NCI-H524 (cell line): ENCODE results near the gene MYL6B.

Experiments used
- DNase-seq, 2 experiments: peaks; one replicate each; lab custom pipeline; 2025; lab: John Stamatoyannopoulos, UW

The MYL6B gene

GRCh38 chr12:56122637-56123036 is 29.8 kb upstream of the MYL6B start:
- no peak for DNase-seq

GRCh38 chr12:56124133-56124532 is 28.3 kb upstream of the MYL6B start:
- no peak for DNase-seq

- DNase-seq, result no peak
These were observed 25.6 kb upstream of the MYL6B start for GRCh38 chr12:56126732-56127239.

DNA sequence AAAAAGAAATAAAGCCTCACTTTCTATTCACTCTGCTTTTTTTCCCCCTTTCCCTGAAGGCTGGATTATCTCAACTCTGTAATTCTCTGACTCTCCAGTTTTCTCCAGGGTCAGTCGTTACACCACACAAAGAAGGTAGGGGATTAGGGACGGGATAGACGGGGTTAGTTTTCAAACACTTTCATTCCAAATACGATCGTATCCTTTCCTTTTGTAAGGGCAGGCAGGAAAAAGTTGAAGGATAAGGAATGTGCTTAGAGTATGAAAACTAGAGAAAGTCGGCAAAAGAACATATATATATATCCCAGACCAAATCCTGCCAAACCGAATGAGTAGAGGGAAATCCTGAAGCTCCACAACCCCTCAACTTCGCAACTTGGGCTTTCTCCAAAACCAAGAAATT is 24.9 kb upstream of the MYL6B start:
- DNase-seq, result no peak

DNA sequence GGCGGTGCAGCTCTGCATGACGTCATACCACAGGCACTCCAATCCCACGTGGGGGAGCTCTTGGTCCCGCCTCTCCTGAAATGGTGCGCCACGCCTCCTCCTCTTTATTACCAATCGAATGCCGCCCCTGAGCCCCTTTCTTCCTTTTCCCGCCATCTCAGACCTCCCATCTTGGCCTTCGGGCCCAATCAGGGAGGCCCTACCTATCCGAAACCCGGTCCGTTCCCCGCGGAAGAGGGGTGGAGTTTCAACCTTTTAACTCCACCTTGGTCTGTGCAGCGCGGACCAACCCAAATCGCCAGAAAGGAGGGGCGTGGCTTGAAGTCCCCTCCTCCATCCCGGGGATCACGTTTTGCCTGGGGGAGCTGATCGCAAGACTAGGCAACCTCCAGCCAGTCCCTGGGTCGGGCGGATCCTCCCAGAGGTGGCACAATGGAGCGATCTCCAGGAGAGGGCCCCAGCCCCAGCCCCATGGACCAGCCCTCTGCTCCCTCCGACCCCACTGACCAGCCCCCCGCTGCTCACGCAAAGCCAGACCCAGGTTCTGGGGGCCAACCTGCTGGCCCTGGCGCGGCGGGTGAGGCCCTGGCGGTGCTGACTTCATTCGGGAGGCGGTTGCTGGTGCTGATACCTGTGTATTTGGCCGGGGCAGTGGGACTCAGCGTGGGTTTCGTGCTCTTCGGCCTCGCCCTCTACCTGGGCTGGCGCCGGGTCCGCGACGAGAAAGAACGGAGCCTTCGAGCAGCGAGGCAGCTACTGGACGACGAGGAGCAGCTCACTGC is 24.3 kb upstream of the MYL6B start, which contains the start of gene ESYT1:
Gene ESYT1 (plus strand): TSS at position 380 of the 782 bp plus-strand sequence. CDS start 53 bp downstream, at position 433.
- DNase-seq, result peak; percentile 99 to 100

- peak in 1 of 2 experiments; percentile 26 for DNase-seq
These were observed 23.6 kb upstream of the MYL6B start for GRCh38 chr12:56128670-56129205.

DNA sequence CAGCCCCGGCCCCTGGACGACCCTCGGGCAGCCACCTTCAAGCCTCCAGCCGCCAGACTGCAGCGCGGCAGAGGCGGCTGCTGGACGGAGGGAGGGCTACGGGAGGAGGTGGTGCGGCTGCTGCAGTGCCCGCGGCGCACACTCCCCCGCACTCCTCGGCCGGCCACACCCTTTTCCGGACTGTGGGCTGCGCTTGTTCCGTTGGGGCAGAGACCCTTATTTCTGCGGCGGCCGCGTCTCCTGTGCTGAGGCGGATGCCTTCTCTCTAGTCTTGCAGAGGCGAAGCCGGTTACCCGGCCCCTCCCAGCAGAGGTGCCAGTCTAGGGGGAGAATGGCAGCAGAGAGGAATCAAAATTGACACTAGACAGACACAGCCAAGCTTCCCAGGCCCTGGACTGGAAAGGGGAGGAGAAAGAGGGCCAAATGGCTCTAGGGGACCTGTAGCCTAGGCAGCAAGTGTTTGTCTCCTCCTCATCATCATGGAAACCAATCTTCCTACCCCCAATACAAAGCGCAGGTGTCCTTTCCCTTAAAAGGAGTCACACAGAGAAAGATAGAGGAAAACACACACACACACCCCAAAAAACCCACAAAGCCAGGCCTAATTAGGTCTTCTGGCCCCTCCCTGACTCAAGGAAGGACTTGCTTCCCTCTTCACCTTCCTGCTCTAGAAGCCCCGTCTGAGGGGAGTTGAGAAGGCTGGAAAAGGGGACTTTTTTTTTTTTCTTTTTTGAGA is 23.0 kb upstream of the MYL6B start:
- DNase-seq, result peak in 1 of 2 experiments; percentile 31

DNA sequence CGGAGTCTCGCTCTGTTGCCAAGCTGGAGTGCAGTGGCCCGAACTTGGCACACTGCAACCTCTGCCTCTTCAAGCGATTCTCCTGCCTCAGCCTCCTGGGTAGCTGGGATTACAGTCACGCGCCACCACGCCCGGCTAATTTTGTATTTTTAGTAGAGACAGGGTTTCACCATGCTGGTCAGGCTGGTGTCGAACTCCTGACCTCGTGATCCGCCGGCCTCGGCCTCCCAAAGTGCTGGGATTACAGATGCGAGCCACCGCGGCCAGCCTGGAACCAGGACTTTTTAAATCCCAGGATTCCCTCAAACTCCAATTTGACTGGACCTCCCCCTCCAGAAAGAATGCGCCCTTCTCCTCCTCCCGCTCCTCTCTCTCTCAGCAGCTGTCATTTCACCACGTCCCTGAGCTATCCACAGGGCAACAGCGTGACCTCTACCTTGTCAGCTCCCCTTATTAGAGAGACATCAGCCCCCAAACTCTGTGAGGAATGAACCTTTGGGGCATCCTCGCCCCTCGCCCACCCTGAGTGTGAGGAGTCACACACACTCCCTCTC is 22.4 kb upstream of the MYL6B start:
- no peak for DNase-seq

DNA sequence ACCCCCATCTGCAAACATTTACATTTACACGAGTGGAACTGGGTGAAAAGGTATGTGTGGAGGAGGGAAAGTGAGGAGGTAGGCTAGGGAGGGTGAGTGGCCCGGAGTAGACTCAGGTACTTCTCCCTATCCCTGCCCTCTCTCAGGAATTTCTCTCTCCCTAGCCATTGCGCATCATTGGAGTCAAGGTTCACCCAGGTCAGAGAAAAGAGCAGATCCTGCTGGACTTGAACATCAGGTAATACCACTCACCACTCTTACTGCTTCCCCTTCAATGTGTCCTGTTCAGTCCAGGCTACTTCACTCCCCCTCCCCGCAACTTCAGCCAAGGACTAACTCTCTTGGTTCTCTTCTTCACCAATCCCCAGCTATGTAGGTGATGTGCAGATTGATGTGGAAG is 21.5 kb upstream of the MYL6B start:
- no peak for DNase-seq

GRCh38 chr12:56134897-56135296 is 17.5 kb upstream of the MYL6B start:
- DNase-seq, result no peak

- DNase-seq, result no peak
These were observed 14.4 kb upstream of the MYL6B start for GRCh38 chr12:56137853-56138571.

DNA sequence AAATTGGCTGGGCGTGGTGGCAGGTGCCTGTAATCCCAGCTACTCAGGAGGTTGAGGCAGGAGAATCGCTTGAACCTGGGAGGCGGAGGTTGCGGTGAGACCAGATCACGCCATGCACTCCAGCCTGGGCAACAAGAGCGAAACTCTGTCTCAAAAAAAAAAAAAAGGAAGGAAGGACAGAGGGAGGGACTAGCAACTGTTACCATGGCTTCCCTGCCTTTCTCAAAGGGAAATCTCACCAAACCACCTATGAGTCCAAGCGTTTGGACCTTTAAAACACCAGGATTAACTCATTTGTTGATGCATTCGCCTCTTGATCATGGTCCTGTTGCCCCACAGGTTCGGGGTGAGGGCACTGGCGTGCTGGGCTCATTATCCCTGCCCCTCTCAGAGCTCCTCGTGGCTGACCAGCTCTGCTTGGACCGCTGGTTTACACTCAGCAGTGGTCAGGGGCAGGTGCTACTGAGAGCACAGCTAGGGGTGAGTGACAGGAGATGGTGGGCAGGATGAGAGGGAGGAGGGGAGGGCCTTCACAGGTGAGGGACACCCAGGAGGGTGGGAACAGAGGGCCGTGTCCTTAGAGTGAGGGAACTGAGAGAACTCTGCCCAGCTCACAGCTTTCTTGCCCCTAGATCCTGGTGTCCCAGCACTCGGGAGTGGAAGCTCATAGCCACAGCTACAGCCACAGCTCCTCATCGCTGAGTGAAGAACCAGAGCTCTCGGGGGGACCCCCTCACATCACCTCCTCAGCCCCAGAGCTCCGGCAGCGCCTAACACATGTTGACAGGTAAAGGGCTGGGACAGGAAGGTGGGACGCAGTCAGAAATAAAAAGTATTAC is 10.2 kb upstream of the MYL6B start:
- DNase-seq, result no peak

DNA sequence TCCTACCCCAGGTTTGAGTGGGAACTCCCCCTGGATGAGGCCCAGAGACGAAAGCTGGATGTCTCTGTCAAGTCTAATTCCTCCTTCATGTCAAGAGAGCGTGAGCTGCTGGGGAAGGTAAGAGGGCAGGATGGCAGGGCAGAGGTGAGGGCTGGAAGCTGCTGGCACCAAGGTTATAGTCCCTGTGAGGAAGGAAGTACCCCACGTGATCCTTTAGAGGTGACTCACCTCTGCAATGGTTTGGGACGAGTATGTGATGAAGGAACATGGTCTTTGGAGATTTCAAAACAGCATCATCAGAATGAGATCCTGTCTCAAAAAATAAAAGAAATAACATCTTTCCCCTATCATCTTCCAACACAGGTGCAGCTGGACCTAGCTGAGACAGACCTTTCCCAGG is 9.2 kb upstream of the MYL6B start:
- no peak for DNase-seq

GRCh38 chr12:56143870-56144269 is 8.5 kb upstream of the MYL6B start:
- no peak for DNase-seq

DNA sequence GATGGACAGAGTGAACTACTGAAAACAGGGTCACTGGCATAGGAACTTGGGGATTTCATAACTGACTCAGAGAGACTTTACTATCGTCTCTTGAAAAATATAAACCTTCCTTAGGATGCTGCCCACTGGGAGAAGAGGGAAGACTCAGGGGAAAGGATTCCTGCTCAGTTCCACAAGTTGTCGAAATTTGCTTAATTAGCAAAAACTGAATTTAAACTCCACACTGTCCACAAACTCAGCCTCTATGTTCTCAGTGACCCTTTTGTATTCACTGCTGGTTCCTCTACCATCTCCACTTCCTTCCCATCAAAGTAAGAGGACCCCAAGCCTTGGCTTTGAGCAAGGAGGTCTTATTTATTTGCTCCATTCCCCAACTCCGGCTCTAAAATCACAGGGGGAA is 7.2 kb upstream of the MYL6B start:
- no peak for DNase-seq

DNA sequence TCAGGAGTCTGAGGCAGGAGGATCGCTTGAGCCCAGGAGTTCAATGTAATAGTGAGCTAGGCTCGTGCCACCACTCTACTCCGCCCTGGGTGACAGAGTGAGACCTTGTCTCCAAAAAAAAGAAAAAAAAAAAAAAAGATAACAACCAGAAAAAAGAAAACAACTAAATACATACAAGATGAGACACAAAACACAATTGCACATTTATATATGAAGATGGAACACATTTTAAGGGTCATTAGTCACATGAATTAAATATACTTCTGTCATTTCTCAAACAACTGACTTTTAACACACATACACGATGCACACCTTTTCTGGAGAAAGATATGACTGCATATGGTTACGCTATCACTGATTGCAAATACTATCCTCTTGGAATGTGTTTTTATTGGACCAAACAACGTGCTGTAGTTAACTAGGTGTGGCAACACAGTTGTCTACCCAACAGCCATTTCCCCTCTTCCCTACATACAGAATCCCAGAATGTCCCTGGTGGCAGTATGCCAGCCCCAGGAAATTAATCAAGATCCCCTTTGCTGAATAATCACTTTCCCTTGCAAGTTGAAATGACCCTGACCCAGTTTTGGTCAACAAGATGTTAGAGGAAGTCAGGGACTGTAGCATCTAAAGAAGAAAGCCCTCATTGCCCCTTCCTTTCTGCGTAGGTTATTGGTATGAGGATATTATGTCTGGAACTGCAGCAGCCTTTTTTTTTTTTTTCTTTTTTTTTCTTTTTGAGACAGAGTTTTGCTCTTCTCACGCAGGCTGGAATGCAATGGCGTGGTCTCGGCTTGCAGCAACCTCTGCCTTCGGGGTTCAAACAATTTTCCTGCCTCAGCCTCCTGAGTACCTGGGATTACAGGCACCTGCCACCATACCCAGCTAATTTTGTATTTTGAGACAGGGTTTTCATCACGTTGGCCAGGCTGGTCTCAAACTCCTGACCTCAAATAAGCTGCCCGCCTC is 5.6 kb upstream of the MYL6B start:
- no peak for DNase-seq

GRCh38 chr12:56150563-56150962 is 1.8 kb upstream of the MYL6B start:
- DNase-seq, result no peak

DNA sequence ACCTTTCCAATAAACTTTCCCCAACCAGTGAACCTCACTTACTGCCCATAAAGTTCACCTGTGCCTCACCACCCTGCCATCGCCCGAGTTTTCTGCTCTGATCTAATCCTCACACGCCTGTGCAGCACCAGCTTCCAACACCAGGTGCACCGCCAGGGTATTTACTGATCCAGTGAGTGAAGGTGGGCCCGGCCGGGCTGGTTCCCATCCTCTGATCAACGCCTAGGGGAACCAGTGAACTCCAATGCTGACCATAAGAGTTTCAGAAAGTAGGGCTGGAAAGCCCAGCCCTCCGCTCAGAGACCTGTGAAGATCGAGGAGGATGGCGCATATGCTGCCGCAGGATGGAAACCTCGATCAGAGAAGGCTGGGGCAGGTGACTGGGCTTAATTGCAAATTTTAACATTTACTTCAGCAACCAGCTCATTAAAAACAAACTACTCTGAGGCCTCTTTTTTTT is 685 bp upstream of the MYL6B start:
- DNase-seq, result peak; percentile 17 to 54
